GM18909 (cell line): ENCODE results near the gene FKBP8.
"Not testable (repeated sequence)": the region's sequence is repeated elsewhere in the genome, so short reads cannot be mapped to it uniquely, and the experiment has no call there.

ENCODE experiments used
- ATAC-seq: cut with Tn5 transposase; IDR thresholded peaks from one replicate; pipeline ENCODE4 v1.9.1; 2021; ENCODE audit warnings: mild to moderate bottlenecking; ENCODE audit not compliant: unreplicated experiment, poor library complexity

FKBP8 gene

GRCh38 chr19:18542941-18543813, at the start of gene FKBP8:
FKBP8 (minus strand) TSS chr19:18543573; CDS start chr19:18541970, 1,603 bp downstream.
- ATAC-seq: peak; percentile 89

GRCh38 chr19:18592732-18593131, 49.4 kb upstream of the FKBP8 start:
- ATAC-seq: not testable (repeated sequence)

- no peak for ATAC-seq
Observed at GRCh38 chr19:18591735-18592385, 48.5 kb upstream of the FKBP8 start.

GRCh38 chr19:18590273-18591272, 47.2 kb upstream of the FKBP8 start:
- ATAC-seq: no peak

GRCh38 chr19:18589380-18590272, 46.3 kb upstream of the FKBP8 start:
- peak; percentile 36 for ATAC-seq

- ATAC-seq: peak; percentile 78
Observed at GRCh38 chr19:18588611-18589379, 45.4 kb upstream of the FKBP8 start, which contains the start of gene REX1BD. REX1BD (plus strand) TSS chr19:18588798; CDS start chr19:18588802, 4 bp downstream.

- no peak for ATAC-seq
Observed at GRCh38 chr19:18587962-18588610, 44.7 kb upstream of the FKBP8 start.

- ATAC-seq: no peak
Observed at GRCh38 chr19:18587561-18587960, 44.2 kb upstream of the FKBP8 start.

GRCh38 chr19:18586306-18586705, 42.9 kb upstream of the FKBP8 start:
- no peak for ATAC-seq

GRCh38 chr19:18580311-18580710, 36.9 kb upstream of the FKBP8 start:
- ATAC-seq: no peak

- ATAC-seq: no peak
Observed at GRCh38 chr19:18577365-18577914, 34.1 kb upstream of the FKBP8 start.

- ATAC-seq: no peak
Observed at GRCh38 chr19:18576383-18576782, 33.0 kb upstream of the FKBP8 start.

GRCh38 chr19:18574691-18575291, 31.4 kb upstream of the FKBP8 start:
- no peak for ATAC-seq

- ATAC-seq: peak; percentile 91
Observed at GRCh38 chr19:18571564-18572344, 28.4 kb upstream of the FKBP8 start, which contains the start of gene UBA52. UBA52 (plus strand) TSS chr19:18571857; CDS start chr19:18573301, 1,444 bp downstream.

GRCh38 chr19:18568367-18568766, 25.0 kb upstream of the FKBP8 start:
- no peak for ATAC-seq

- no peak for ATAC-seq
Observed at GRCh38 chr19:18566953-18567352, 23.6 kb upstream of the FKBP8 start.
